Fibroblast of mammary gland (primary cell): ENCODE results near the gene AGXT2.
A peak's percentile ranks its signal among the peaks of the same experiment; 100 is the strongest.

Experiments
- DNase-seq: peaks from one replicate; pipeline ENCODE4 v3.0.0-alpha.2; 2010; ENCODE audit warnings: low read depth
- H3K4me3 ChIP-seq: 2 replicates; pipeline ENCODE4 v1.5.1; 2011; ENCODE audit warnings: low read depth, mild to moderate bottlenecking, low read length, moderate library complexity; ENCODE audit not compliant: control insufficient read depth
- TF ChIP-seq, protein P1 (sequence below): conservative IDR thresholded peaks from 2 replicates; pipeline ENCODE4 v1.5.1; 2011; ENCODE audit warnings: low read depth, low read length, inconsistent platforms; ENCODE audit not compliant: control insufficient read depth, insufficient read depth

AGXT2 gene

DNA sequence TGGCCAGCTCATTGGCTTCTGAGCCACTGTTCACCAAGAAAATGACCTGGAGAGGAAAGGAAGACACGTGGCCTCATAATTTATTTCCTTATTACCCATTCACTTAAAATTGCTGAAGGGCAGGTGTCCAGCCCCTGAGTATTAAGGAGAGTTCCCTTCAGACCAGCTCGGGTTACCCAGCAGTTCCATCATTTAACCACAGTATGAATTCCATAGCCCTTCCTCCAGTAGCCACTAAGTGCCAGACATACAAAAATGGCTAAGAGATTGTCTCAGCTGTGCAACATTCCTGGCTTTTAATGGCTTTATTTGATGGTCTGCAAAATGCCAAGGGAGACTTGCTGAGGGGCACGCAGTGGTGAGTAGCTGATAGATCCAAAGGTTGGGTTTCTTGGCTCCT is 12.5 kb downstream of the AGXT2 start:
- DNase-seq, result no peak
- TF ChIP-seq, protein P1, sequence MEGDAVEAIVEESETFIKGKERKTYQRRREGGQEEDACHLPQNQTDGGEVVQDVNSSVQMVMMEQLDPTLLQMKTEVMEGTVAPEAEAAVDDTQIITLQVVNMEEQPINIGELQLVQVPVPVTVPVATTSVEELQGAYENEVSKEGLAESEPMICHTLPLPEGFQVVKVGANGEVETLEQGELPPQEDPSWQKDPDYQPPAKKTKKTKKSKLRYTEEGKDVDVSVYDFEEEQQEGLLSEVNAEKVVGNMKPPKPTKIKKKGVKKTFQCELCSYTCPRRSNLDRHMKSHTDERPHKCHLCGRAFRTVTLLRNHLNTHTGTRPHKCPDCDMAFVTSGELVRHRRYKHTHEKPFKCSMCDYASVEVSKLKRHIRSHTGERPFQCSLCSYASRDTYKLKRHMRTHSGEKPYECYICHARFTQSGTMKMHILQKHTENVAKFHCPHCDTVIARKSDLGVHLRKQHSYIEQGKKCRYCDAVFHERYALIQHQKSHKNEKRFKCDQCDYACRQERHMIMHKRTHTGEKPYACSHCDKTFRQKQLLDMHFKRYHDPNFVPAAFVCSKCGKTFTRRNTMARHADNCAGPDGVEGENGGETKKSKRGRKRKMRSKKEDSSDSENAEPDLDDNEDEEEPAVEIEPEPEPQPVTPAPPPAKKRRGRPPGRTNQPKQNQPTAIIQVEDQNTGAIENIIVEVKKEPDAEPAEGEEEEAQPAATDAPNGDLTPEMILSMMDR, result no peak
- H3K4me3 ChIP-seq, result no peak overlapping the region

DNA sequence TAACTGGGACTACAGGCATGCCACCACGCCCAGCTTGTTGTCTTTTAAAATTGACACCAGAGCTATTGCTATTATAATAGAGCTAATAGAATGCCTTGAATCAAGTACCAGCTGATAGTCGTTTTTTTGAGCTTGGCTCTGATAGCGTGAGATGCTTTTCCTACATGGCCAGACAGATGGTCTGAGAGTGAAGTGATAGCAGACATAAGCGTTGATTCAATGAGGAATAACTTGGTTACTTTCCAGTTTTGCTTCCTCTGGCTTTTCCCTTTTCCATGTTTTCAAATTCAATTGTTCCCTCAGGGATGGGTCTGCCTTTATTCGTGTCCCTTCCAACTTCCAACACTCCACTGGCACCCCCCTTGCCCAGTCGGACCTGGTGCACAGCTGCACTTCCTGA is 15.4 kb downstream of the AGXT2 start:
- TF ChIP-seq, protein P1, result no peak
- DNase-seq, result no peak
- H3K4me3 ChIP-seq, result no peak overlapping the region

DNA sequence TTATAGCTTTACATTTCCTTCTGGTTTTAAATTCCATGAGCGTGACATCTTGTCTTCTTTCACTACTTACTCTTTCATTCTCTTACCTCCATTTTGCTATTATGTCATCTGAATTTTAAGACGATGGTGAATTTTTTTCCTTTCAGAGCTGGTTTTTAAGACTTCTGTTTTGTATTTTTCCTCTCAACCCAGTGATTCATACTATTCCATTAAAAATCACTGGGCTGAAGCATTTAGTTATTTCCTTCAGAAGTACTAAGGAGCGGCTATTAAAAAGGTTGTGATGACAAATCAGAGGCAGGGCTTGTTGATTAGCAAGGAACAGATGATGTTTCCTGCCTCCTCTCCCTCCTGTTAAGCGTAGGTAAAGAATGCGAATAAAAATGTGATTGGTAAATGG is 16.5 kb downstream of the AGXT2 start:
- DNase-seq, result peak; percentile 86
- TF ChIP-seq, protein P1, result no peak
- H3K4me3 ChIP-seq, result no peak overlapping the region

DNA sequence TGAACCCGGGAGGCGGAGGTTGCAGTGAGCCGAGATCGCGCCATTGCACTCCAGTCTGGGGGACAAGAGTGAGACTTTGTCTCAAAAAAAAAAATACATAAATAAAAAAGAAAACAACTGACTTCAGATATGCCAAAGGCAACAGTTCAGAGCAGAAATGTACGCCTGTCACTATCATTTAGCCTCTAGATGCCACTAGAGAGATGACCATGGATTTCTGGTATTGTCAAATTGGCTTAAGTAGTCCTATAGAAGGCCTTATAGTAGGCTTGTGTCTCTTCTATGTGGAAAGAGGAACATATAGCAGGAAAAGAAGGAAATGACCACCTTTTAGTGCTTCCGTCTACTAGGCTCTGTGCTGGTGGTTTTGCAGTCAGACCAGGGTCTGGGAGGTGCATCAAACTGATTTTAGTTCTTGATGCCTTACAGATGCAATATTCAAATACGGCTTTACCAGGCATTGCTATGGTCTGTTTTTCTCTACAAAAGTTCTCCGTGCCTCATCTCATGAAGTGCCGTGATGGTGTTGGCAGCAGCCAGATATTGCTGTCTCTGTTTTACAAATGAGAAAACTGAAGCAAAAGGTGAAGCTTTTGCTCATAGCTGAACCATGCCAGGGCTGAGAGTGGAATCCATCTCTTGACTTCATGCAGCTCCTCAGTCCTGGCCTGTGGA is 17.2 kb downstream of the AGXT2 start:
- no peak overlapping the region for H3K4me3 ChIP-seq
- DNase-seq, result no peak
- TF ChIP-seq, protein P1, result no peak

DNA sequence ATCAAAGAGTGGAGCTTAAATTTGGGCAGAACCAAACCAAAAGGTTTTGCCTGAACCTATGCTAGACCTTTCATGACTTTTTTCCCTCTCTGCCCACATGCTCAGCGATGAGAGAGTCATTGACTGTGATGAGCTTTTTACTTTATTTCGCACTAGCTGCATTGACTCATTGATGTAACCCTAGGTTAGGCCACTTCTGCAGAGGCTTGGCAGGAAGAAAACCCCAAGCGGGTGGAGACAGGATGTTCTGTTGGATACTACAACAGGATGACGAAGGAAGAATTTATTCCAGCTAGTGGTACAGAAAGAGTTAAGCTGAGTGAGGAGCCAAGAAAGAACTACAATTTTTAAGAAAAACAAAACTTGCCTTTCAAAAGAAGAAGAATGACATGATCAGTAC is 18.4 kb downstream of the AGXT2 start:
- TF ChIP-seq, protein P1, result no peak
- peak; percentile 96 for DNase-seq
- no peak overlapping the region for H3K4me3 ChIP-seq

DNA sequence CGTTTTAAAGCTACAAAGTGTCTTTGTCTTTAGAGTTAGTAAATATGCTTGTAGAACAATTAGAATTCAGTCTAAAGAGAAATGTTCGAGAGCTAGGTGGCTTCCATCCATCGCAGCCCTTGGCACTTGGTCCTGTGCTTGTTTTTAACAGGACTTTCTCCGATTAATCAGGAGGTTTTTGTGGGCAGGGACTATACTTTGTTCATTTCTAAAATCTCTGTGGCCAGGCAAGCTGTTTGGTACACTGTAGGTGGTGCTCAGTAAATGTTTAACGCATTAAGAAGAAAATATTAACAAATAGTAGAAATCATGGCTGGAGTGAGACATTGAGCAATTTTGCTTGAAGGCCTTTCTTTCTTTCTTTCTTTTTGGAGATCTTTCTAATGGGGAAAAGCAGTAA is 20.8 kb downstream of the AGXT2 start:
- DNase-seq, result no peak

More for the DNA sequence above, 20.8 kb downstream of the AGXT2 start:
- H3K4me3 ChIP-seq, result no peak overlapping the region
- TF ChIP-seq, protein P1, result no peak
